BLaER1 treated with 17β-estradiol and CSF1 and Interleukin-3, amounts not matched to agents 10 nM and 100 nM (cell line): ENCODE data around the gene TNFAIP2.

ENCODE experiments used
- H3K27ac ChIP-seq, 11 experiments: shearing (Covaris generic); formaldehyde crosslinking; 2 replicates each; pipeline ENCODE4 v1.8.1; 2022
- H3K27me3 ChIP-seq, 11 experiments: shearing (Covaris generic); formaldehyde crosslinking; 2 replicates each; pipeline ENCODE4 v1.8.1; 2022
- H3K36me3 ChIP-seq, 11 experiments: shearing (Covaris generic); formaldehyde crosslinking; 2 replicates each; pipeline ENCODE4 v1.8.1; 2022
- H3K4me1 ChIP-seq, 10 experiments: shearing (Covaris generic); formaldehyde crosslinking; 2 replicates each; pipeline ENCODE4 v1.8.1; 2022
- H3K4me2 ChIP-seq, 11 experiments: shearing (Covaris generic); formaldehyde crosslinking; 2 replicates each; pipeline ENCODE4 v1.8.1; 2022
- H3K4me3 ChIP-seq, 10 experiments: shearing (Covaris generic); formaldehyde crosslinking; 2 replicates each; pipeline ENCODE4 v1.8.1; 2022
- H3K9ac ChIP-seq, 11 experiments: shearing (Covaris generic); formaldehyde crosslinking; 2 replicates each; pipeline ENCODE4 v1.8.1; 2022
- H3K9me3 ChIP-seq, 11 experiments: shearing (Covaris generic); formaldehyde crosslinking; replicated peaks in 1 of 11; 2 replicates each; pipeline ENCODE4 v1.8.1; 2022
- H4K20me1 ChIP-seq, 11 experiments: shearing (Covaris generic); formaldehyde crosslinking; 2 replicates each; pipeline ENCODE4 v1.8.1; 2022
- Cebpa-rat ChIP-seq, 11 experiments: shearing (Covaris generic); IDR thresholded peaks; 2 replicates each; pipeline ENCODE4 v1.8.1; 2022

TNFAIP2 gene

GRCh38 chr14:103091883-103092222 is 31.4 kb upstream of the TNFAIP2 start:
- H3K4me3 ChIP-seq: peak overlapping the region; percentile 45 to 71 (median 59); a peak in 17 of 20 replicates
- no peaks in the 10 kb centered on the region for H3K27me3 ChIP-seq
- peak overlapping the region in 10 of 11 experiments; percentile 67 to 79 (median 74); a peak in 19 of 22 replicates for H3K9ac ChIP-seq
- no peaks in the 10 kb centered on the region for H3K9me3 ChIP-seq
- no peaks in the 10 kb centered on the region for H3K36me3 ChIP-seq
- H4K20me1 ChIP-seq: peaks cover 0 to 7% (median 0%) of the 10 kb centered on the region in 11 experiments; a peak in 1 of 22 replicates
- peak overlapping the region; percentile 89 to 100 (median 96) for H3K4me2 ChIP-seq
- H3K27ac ChIP-seq: peak overlapping the region in 8 of 11 experiments; percentile 15 to 73 (median 56); a peak in 12 of 22 replicates
- H3K4me1 ChIP-seq: peaks cover 22 to 64% (median 54%) of the 10 kb centered on the region in 10 experiments
- no peak for TF ChIP-seq Cebpa-rat (IDR thresholded peaks at IDR 0.05)

GRCh38 chr14:103093856-103094405 is 29.3 kb upstream of the TNFAIP2 start:
- no peak overlapping the region for H3K4me3 ChIP-seq
- H3K9ac ChIP-seq: peak overlapping the region in 5 of 11 experiments; percentile 6 to 28 (median 20); a peak in 3 of 22 replicates
- H4K20me1 ChIP-seq: peaks cover 0 to 7% (median 0%) of the 10 kb centered on the region in 11 experiments; a peak in 1 of 22 replicates
- peak overlapping the region in 2 of 11 experiments; percentile 33 to 38; a peak in 3 of 22 replicates for H3K27ac ChIP-seq
- no peaks in the 10 kb centered on the region for H3K27me3 ChIP-seq
- peak overlapping the region; percentile 36 to 76 (median 58); a peak in 19 of 22 replicates for H3K4me2 ChIP-seq
- TF ChIP-seq Cebpa-rat (IDR thresholded peaks at IDR 0.05): no peak
- H3K36me3 ChIP-seq: no peaks in the 10 kb centered on the region
- H3K9me3 ChIP-seq: no peaks in the 10 kb centered on the region
- H3K4me1 ChIP-seq: peaks cover 22 to 48% (median 41%) of the 10 kb centered on the region in 10 experiments

- no peaks in the 10 kb centered on the region for H3K9me3 ChIP-seq
- H3K4me3 ChIP-seq: no peak within 1 kb of the TSS
- H3K27me3 ChIP-seq: no peaks in the 10 kb centered on the region
- H3K36me3 ChIP-seq: no peaks in the 10 kb centered on the region
- peak within 1 kb of the TSS in 5 of 11 experiments; percentile 6 to 28 (median 20); a peak in 4 of 22 replicates for H3K9ac ChIP-seq
- H4K20me1 ChIP-seq: peaks cover 0 to 7% (median 0%) of the 10 kb centered on the region in 11 experiments; a peak in 1 of 22 replicates
- peak within 1 kb of the TSS; percentile 36 to 76 (median 58); a peak in 20 of 22 replicates for H3K4me2 ChIP-seq
- no peak for TF ChIP-seq Cebpa-rat (IDR thresholded peaks at IDR 0.05)
- H3K4me1 ChIP-seq: peaks cover 22 to 48% (median 40%) of the 10 kb centered on the region in 10 experiments
- peak within 1 kb of the TSS in 2 of 11 experiments; percentile 33 to 38; a peak in 3 of 22 replicates for H3K27ac ChIP-seq
These were observed 28.7 kb upstream of the TNFAIP2 start, which contains the start of gene EXOC3L4 for GRCh38 chr14:103094406-103095209. TSS of gene EXOC3L4 (plus strand) at chr14:103094725. CDS start at chr14:103100220, 5,495 bp downstream.

- no peaks in the 10 kb centered on the region for H3K9me3 ChIP-seq
- peaks cover 22 to 48% (median 36%) of the 10 kb centered on the region in 10 experiments for H3K4me1 ChIP-seq
- H3K27ac ChIP-seq: no peak overlapping the region
- peaks cover 0 to 7% (median 0%) of the 10 kb centered on the region in 11 experiments; a peak in 1 of 22 replicates for H4K20me1 ChIP-seq
- no peak overlapping the region for H3K4me3 ChIP-seq
- no peaks in the 10 kb centered on the region for H3K36me3 ChIP-seq
- H3K4me2 ChIP-seq: 0 out of 22 replicates have a peak overlapping the region, but pooled peaks of 1 of the 11 experiments have one; percentile 76
- peaks cover 0 to 2% (median 0%) of the 10 kb centered on the region in 11 experiments; a peak in 5 of 22 replicates for H3K27me3 ChIP-seq
- TF ChIP-seq Cebpa-rat (IDR thresholded peaks at IDR 0.05): no peak
- H3K9ac ChIP-seq: no peak overlapping the region
These were observed 28.0 kb upstream of the TNFAIP2 start for GRCh38 chr14:103095210-103095778.

- no peak overlapping the region for H3K9ac ChIP-seq
- H3K9me3 ChIP-seq: no peaks in the 10 kb centered on the region
- no peak overlapping the region for H3K4me2 ChIP-seq
- H3K36me3 ChIP-seq: no peaks in the 10 kb centered on the region
- peaks cover 4 to 13% (median 7%) of the 10 kb centered on the region in 11 experiments for H3K27me3 ChIP-seq
- H3K4me3 ChIP-seq: no peak overlapping the region
- H4K20me1 ChIP-seq: peaks cover 0 to 10% (median 0%) of the 10 kb centered on the region in 11 experiments; a peak in 2 of 22 replicates
- H3K4me1 ChIP-seq: peaks cover 12 to 46% (median 32%) of the 10 kb centered on the region in 10 experiments
- no peak for TF ChIP-seq Cebpa-rat (IDR thresholded peaks at IDR 0.05)
- no peak overlapping the region for H3K27ac ChIP-seq
These were observed 26.9 kb upstream of the TNFAIP2 start for GRCh38 chr14:103096387-103096786.

GRCh38 chr14:103097244-103097993 is 25.8 kb upstream of the TNFAIP2 start:
- no peak for TF ChIP-seq Cebpa-rat (IDR thresholded peaks at IDR 0.05)

GRCh38 chr14:103097994-103098957 is 25.0 kb upstream of the TNFAIP2 start:
- TF ChIP-seq Cebpa-rat (IDR thresholded peaks at IDR 0.05): no peak
- no peak overlapping the region for H3K4me2 ChIP-seq
- peaks cover 22 to 32% (median 25%) of the 10 kb centered on the region in 11 experiments for H3K27me3 ChIP-seq
- H3K9ac ChIP-seq: peak overlapping the region in 1 of 11 experiments; percentile 24; a peak in 1 of 22 replicates
- H3K27ac ChIP-seq: no peak overlapping the region
- H4K20me1 ChIP-seq: peaks cover 0 to 29% (median 0%) of the 10 kb centered on the region in 11 experiments; a peak in 4 of 22 replicates
- H3K4me3 ChIP-seq: no peak overlapping the region
- no peaks in the 10 kb centered on the region for H3K9me3 ChIP-seq
- peaks cover 12 to 46% (median 30%) of the 10 kb centered on the region in 10 experiments for H3K4me1 ChIP-seq
- no peaks in the 10 kb centered on the region for H3K36me3 ChIP-seq

More at GRCh38 chr14:103097244-103097993, 25.8 kb upstream of the TNFAIP2 start:
- Histone ChIP-seq H3K9ac (no peak overlapping the region), H3K36me3 (no peaks in the 10 kb centered on the region), H3K27ac (no peak overlapping the region), H3K4me1 (peaks cover 12 to 39% (median 28%) of the 10 kb centered on the region in 10 experiments), H3K4me3 (no peak overlapping the region), H3K27me3 (peaks cover 14 to 24% (median 17%) of the 10 kb centered on the region in 11 experiments), H3K4me2 (no peak overlapping the region), H3K9me3 (no peaks in the 10 kb centered on the region), H4K20me1 (peaks cover 0 to 21% (median 0%) of the 10 kb centered on the region in 11 experiments; a peak in 3 of 22 replicates)
